ENCODE measurements around the gene PUS3.
"Not testable (repeated sequence)": the region's sequence is repeated elsewhere in the genome, so short reads cannot be mapped to it uniquely, and the experiment has no call there.

Gene PUS3

GRCh38 chr11:125857670-125858069 lies 45.3 kb downstream of the PUS3 start:
- not testable (repeated sequence) for DNase-seq

GRCh38 chr11:125846188-125846587 lies 56.8 kb downstream of the PUS3 start:
- DNase-seq, result no peak

Data from NCI-H187 treated with DMSO at 0.1 percent for 48 hours (cell line).